SK-N-SH (cell line): ENCODE data around the gene PRKN. TPM values are rescaled to one million over a fixed set of nuclear protein-coding genes. Genes with fewer than 3 reads are reported as not detected.
A peak's percentile ranks its signal among the peaks of the same experiment; 100 is the strongest.

Source experiments
- CTCF ChIA-PET: fragments of 300-600, 350-600 bp; formaldehyde crosslinking; extraction: SDS; loops from one replicate; lab custom pipeline; 2021; lab: Yijun Ruan, JAX
- POLR2A ChIA-PET: fragments of 350-600 bp; sonication (Branson Sonifier 250); formaldehyde crosslinking; extraction: SDS; loops from one replicate; lab custom pipeline; 2020; ENCODE audit warnings: antibody characterized with exemption, inconsistent platforms; lab: Yijun Ruan, JAX
- DNase-seq: peaks from one replicate; pipeline ENCODE4 v3.0.0; 2012
- H2AFZ ChIP-seq: fragments of 200-600 bp; sonication (generic); 2 replicates; pipeline ENCODE4 v1.8.1; 2016; ENCODE audit warnings: antibody characterized with exemption, mild to moderate bottlenecking, low read depth
- H3F3A ChIP-seq: fragments of 200-600 bp; sonication (generic); replicated peaks from 2 replicates; pipeline ENCODE3; 2016; ENCODE audit warnings: antibody characterized with exemption, mild to moderate bottlenecking; ENCODE audit not compliant: insufficient read depth
- H3K27ac ChIP-seq, 2 experiments: fragments of 200-500 bp in 1 of 2; fragments of 200-600 bp in 1 of 2; sonication (Bioruptor generic) in 1 of 2; sonication (generic), shearing (Covaris generic) in 1 of 2; 2 replicates each; pipeline versions ENCODE4 v1.5.1 to v1.6.1; 2014 to 2016; ENCODE audit warnings: low read depth in 2 of 2, inconsistent platforms in 1 of 2, low read length in 1 of 2, mild to moderate bottlenecking in 1 of 2, mixed read lengths in 1 of 2
- H3K27me3 ChIP-seq: fragments of 200-600 bp; sonication (generic), shearing (Covaris generic); 2 replicates; pipeline ENCODE4 v1.6.1; 2016; ENCODE audit warnings: mixed run types; ENCODE audit not compliant: insufficient read depth
- H3K36me3 ChIP-seq, 2 experiments: fragments of 200-500 bp in 1 of 2; fragments of 200-600 bp in 1 of 2; sonication (Bioruptor generic) in 1 of 2; sonication (generic) in 1 of 2; replicated peaks in 1 of 2; 2 replicates each; pipeline versions ENCODE3 to v1.5.1; 2014 to 2016; ENCODE audit warnings: low read length in 1 of 2, mild to moderate bottlenecking in 1 of 2; ENCODE audit not compliant: insufficient read depth in 2 of 2, control insufficient read depth in 1 of 2
- H3K4me1 ChIP-seq, 2 experiments: fragments of 200-500 bp in 1 of 2; fragments of 200-600 bp in 1 of 2; sonication (Bioruptor generic) in 1 of 2; sonication (generic), shearing (Covaris generic) in 1 of 2; 2 replicates each; pipeline versions ENCODE4 v1.5.1 to v1.6.1; 2014 to 2016; ENCODE audit warnings: low read depth in 1 of 2, low read length in 1 of 2, mixed run types in 1 of 2; ENCODE audit not compliant: insufficient read depth in 2 of 2, control insufficient read depth in 1 of 2
- H3K4me2 ChIP-seq: fragments of 200-600 bp; sonication (generic), shearing (Covaris generic); 2 replicates; pipeline ENCODE4 v1.6.1; 2017; ENCODE audit warnings: mixed run types
- H3K4me3 ChIP-seq, 2 experiments: fragments of 200-500 bp in 1 of 2; fragments of 200-600 bp in 1 of 2; sonication (Bioruptor generic) in 1 of 2; sonication (generic), shearing (Covaris generic) in 1 of 2; 2 replicates each; pipeline versions ENCODE4 v1.5.1 to v1.8.1; 2014 to 2016; ENCODE audit warnings: low read depth in 2 of 2, inconsistent platforms in 1 of 2, low read length in 1 of 2, mild to moderate bottlenecking in 1 of 2, mixed read lengths in 1 of 2, moderate library complexity in 1 of 2
- H3K79me2 ChIP-seq: fragments of 200-600 bp; sonication (generic); 2 replicates; pipeline ENCODE4 v1.8.1; 2017; ENCODE audit warnings: mild to moderate bottlenecking; ENCODE audit not compliant: insufficient read depth
- H3K9ac ChIP-seq: fragments of 200-600 bp; sonication (generic); 2 replicates; pipeline ENCODE4 v1.6.1; 2017; ENCODE audit warnings: mixed run types
- H3K9me2 ChIP-seq: fragments of 200-600 bp; sonication (generic); 2 replicates; pipeline ENCODE4 v1.6.1; 2017; ENCODE audit warnings: mixed run types
- H3K9me3 ChIP-seq: fragments of 200-600 bp; sonication (generic); 2 replicates; pipeline ENCODE4 v1.6.1; 2017; ENCODE audit warnings: mixed run types, mild to moderate bottlenecking, moderate library complexity
- H4K20me1 ChIP-seq: fragments of 200-600 bp; sonication (generic); 2 replicates; pipeline ENCODE4 v1.6.1; 2017; ENCODE audit warnings: mild to moderate bottlenecking, mixed run types; ENCODE audit not compliant: insufficient read depth
- CHD2 ChIP-seq: fragments of 150-350 bp; IDR thresholded peaks from 2 replicates; pipeline ENCODE4 v1.6.1; 2018; ENCODE audit warnings: low read length; ENCODE audit not compliant: partially characterized antibody
- EP300 ChIP-seq, 2 experiments: IDR thresholded peaks; 2 replicates each; pipeline versions ENCODE4 v1.4.0 to v1.6.1; 2012; ENCODE audit warnings: borderline replicate concordance in 1 of 2, low read depth in 1 of 2, low read length in 1 of 2
- EZH2phosphoT487 ChIP-seq: fragments of 200-600 bp; sonication (generic); IDR thresholded peaks from 2 replicates; pipeline ENCODE4 v1.6.1; 2017; ENCODE audit warnings: low read depth, mixed run types, mild to moderate bottlenecking, antibody characterized with exemption, moderate library complexity, borderline replicate concordance
- FOXJ3 ChIP-seq: sonication (generic); formaldehyde crosslinking; IDR thresholded peaks from 2 replicates; pipeline ENCODE4 v1.5.1; 2020; ENCODE audit warnings: mild to moderate bottlenecking, missing genetic modification reagents
- GATA2 ChIP-seq: sonication (generic); formaldehyde crosslinking; IDR thresholded peaks from 2 replicates; pipeline ENCODE4 v1.5.0; 2020; ENCODE audit warnings: mild to moderate bottlenecking, missing genetic modification reagents
- JUND ChIP-seq: IDR thresholded peaks from 2 replicates; pipeline ENCODE4 v1.4.0; 2012
- MEF2A ChIP-seq: IDR thresholded peaks from 2 replicates; pipeline ENCODE4 v1.4.0; 2012; ENCODE audit warnings: low read depth, borderline replicate concordance
- MXI1 ChIP-seq: IDR thresholded peaks from 2 replicates; pipeline ENCODE4 v1.6.1; 2012; ENCODE audit warnings: mild to moderate bottlenecking, low read depth, low read length, improper control_type of control experiment
- RAD21 ChIP-seq: IDR thresholded peaks from 2 replicates; pipeline ENCODE4 v1.6.1; 2012; ENCODE audit warnings: mild to moderate bottlenecking, low read length
- RCOR1 ChIP-seq: fragments of 150-350 bp; IDR thresholded peaks from 2 replicates; pipeline ENCODE4 v1.6.1; 2017; ENCODE audit warnings: antibody characterized with exemption, low read length
- RFX5 ChIP-seq: IDR thresholded peaks from 2 replicates; pipeline ENCODE4 v1.6.1; 2012; ENCODE audit warnings: mild to moderate bottlenecking, improper control_type of control experiment, low read length
- RXRA ChIP-seq: IDR thresholded peaks from 2 replicates; pipeline ENCODE4 v1.4.0; 2012; ENCODE audit warnings: low read depth, mild to moderate bottlenecking, borderline replicate concordance
- TCF12 ChIP-seq: IDR thresholded peaks from 2 replicates; pipeline ENCODE4 v1.4.0; 2012
- TEAD4 ChIP-seq: IDR thresholded peaks from 2 replicates; pipeline ENCODE4 v1.4.0; 2012; ENCODE audit warnings: mild to moderate bottlenecking, borderline replicate concordance; ENCODE audit not compliant: insufficient read depth
- YY1 ChIP-seq: IDR thresholded peaks from 2 replicates; pipeline ENCODE4 v1.4.0; 2012; ENCODE audit warnings: low read depth, mild to moderate bottlenecking
- WGBS: methylation state at CpG from one replicate; pipeline ENCODE4 v1.1.6; 2017; ENCODE audit warnings: low lambda C conversion rate; 5-methylcytosine and 5-hydroxymethylcytosine counted together
- polyA plus RNA-seq, 3 experiments: library from polyadenylated mRNA; depleted of rRNA; stranded (reverse); fragments of >200 nt; gene quantifications; 2 replicates each; pipeline ENCODE4 v1.2.3, GENCODE V29; 2012
- TF ChIP-seq, protein P1 (sequence below): fragments of 150-350 bp; IDR thresholded peaks from 2 replicates; pipeline ENCODE4 v1.6.1; 2017; ENCODE audit warnings: antibody characterized with exemption, low read length, low read depth, borderline replicate concordance
- TF ChIP-seq, protein P2 (sequence below): IDR thresholded peaks from 2 replicates; pipeline ENCODE4 v1.4.0; 2012; ENCODE audit warnings: low read depth, borderline replicate concordance
- TF ChIP-seq, protein P3 (sequence below): fragments of 150-350 bp; IDR thresholded peaks from 2 replicates; pipeline ENCODE4 v1.6.1; 2016; ENCODE audit warnings: mild to moderate bottlenecking, low read depth, low read length

PRKN gene
- polyA plus RNA-seq, 1 of the 3 experiments (the other 2 are of a cell fraction), result 0.76 TPM

DNA sequence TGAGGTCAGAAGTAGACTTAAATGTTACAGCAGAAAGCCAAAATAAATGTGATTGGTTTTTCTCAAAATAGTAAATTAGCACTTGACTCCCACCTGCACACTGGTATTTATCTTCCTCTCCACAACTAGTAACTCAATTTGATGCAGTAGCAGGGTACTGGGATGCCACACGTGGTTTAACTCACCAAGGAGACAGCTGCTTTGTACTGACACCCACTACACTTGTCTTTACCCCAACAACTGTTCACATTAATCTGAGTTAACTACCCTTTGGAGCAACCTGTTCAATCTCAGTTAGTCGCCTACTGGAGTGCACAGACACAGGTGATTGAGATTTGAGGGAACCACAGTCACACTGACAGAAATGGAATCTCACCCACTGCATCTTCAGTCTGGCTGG lies 242.1 kb downstream of the PRKN start:
- CTCF ChIA-PET, result no interaction called here
- no peaks in the 10 kb centered on the region for H3K9me2 ChIP-seq
- TF ChIP-seq RCOR1, result 0 out of 2 replicates have a peak, but pooled peaks have one; percentile 15
- TF ChIP-seq RAD21, result no peak
- TF ChIP-seq, protein P1, sequence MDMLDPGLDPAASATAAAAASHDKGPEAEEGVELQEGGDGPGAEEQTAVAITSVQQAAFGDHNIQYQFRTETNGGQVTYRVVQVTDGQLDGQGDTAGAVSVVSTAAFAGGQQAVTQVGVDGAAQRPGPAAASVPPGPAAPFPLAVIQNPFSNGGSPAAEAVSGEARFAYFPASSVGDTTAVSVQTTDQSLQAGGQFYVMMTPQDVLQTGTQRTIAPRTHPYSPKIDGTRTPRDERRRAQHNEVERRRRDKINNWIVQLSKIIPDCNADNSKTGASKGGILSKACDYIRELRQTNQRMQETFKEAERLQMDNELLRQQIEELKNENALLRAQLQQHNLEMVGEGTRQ, result no peak
- TF ChIP-seq, protein P2, sequence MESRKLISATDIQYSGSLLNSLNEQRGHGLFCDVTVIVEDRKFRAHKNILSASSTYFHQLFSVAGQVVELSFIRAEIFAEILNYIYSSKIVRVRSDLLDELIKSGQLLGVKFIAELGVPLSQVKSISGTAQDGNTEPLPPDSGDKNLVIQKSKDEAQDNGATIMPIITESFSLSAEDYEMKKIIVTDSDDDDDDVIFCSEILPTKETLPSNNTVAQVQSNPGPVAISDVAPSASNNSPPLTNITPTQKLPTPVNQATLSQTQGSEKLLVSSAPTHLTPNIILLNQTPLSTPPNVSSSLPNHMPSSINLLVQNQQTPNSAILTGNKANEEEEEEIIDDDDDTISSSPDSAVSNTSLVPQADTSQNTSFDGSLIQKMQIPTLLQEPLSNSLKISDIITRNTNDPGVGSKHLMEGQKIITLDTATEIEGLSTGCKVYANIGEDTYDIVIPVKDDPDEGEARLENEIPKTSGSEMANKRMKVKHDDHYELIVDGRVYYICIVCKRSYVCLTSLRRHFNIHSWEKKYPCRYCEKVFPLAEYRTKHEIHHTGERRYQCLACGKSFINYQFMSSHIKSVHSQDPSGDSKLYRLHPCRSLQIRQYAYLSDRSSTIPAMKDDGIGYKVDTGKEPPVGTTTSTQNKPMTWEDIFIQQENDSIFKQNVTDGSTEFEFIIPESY, result no peak
- no peak for TF ChIP-seq RXRA
- TF ChIP-seq TEAD4, result no peak
- no peak for TF ChIP-seq JUND
- TF ChIP-seq CHD2, result no peak
- TF ChIP-seq EP300 (IDR thresholded peaks at IDR 0.05; ENCODE audit: borderline replicate concordance in 1 of 2, low read depth in 1 of 2, low read length in 1 of 2), result peak in 1 of 2 experiments; percentile 61; a peak in 1 of 4 replicates
- no peak for TF ChIP-seq TCF12
- no peak for TF ChIP-seq YY1
- TF ChIP-seq EZH2phosphoT487, result no peak
- TF ChIP-seq, protein P3, sequence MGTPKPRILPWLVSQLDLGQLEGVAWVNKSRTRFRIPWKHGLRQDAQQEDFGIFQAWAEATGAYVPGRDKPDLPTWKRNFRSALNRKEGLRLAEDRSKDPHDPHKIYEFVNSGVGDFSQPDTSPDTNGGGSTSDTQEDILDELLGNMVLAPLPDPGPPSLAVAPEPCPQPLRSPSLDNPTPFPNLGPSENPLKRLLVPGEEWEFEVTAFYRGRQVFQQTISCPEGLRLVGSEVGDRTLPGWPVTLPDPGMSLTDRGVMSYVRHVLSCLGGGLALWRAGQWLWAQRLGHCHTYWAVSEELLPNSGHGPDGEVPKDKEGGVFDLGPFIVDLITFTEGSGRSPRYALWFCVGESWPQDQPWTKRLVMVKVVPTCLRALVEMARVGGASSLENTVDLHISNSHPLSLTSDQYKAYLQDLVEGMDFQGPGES, result no peak
- TF ChIP-seq, all 33 proteins: peak for 2
- no peaks in the 10 kb centered on the region for H3K36me3 ChIP-seq
- H3K4me3 ChIP-seq, result no peak overlapping the region
- no peaks in the 10 kb centered on the region for H3K27me3 ChIP-seq
- no peaks in the 10 kb centered on the region for H3K9me3 ChIP-seq
- H4K20me1 ChIP-seq, result no peaks in the 10 kb centered on the region
- POLR2A ChIA-PET, result no interaction called here
- H3K4me1 ChIP-seq, result peaks cover 0 to 5% of the 10 kb centered on the region in 2 experiments; a peak in 2 of 4 replicates
- H3K9ac ChIP-seq, result no peak overlapping the region
- H2AFZ ChIP-seq, result no peak overlapping the region
- no peak overlapping the region for H3K4me2 ChIP-seq
- DNase-seq, result peak; percentile 28
- H3F3A ChIP-seq, result no peaks in the 10 kb centered on the region
- 15% methylated on average over 2 of the region's 2 CpGs for WGBS
- no peaks in the 10 kb centered on the region for H3K79me2 ChIP-seq
- H3K27ac ChIP-seq, result no peak overlapping the region

DNA sequence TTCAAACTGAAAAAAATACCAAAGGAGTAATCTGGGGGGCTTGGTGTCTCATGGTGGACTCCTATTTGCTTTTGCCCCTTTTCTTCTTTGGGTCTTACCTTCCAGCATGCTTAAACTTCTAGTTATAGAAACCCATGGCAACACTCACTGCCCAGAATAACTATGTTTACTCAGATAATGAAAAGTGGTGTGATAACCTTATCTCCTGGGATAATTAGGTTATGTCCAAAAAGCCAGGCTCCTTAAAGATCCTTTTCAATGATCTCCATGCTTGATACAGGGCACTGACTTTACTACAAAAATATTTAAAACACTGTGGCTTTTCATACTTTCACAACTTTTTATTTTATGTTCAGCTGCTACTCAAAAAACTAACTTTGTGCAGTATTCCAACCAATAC lies 245.6 kb downstream of the PRKN start:
- Histone ChIP-seq H3F3A (no peaks in the 10 kb centered on the region), H3K36me3 (no peaks in the 10 kb centered on the region), H2AFZ (no peak overlapping the region), H3K9me3 (no peaks in the 10 kb centered on the region), H3K79me2 (no peaks in the 10 kb centered on the region), H4K20me1 (no peaks in the 10 kb centered on the region), H3K4me1 (peaks cover 0 to 5% of the 10 kb centered on the region in 2 experiments; a peak in 2 of 4 replicates), H3K4me2 (no peak overlapping the region), H3K27me3 (no peaks in the 10 kb centered on the region), H3K9ac (no peak overlapping the region), H3K4me3 (no peak overlapping the region), H3K27ac (no peak overlapping the region), H3K9me2 (no peaks in the 10 kb centered on the region)
- CTCF ChIA-PET, result interaction anchor here (1.3 kb wide), 1 partner anchor 39 kb away, joined by 3 read pairs; no protein-coding TSS in a partner anchor
- POLR2A ChIA-PET, result no interaction called here
- TF ChIP-seq, protein P2, result no peak
- 0 out of 2 replicates have a peak, but pooled peaks have one; percentile 5 for TF ChIP-seq MXI1
- peak in 1 of 2 experiments; percentile 62; a peak in 1 of 4 replicates for TF ChIP-seq EP300 (IDR thresholded peaks at IDR 0.05; ENCODE audit: borderline replicate concordance in 1 of 2, low read depth in 1 of 2, low read length in 1 of 2)
- TF ChIP-seq, protein P3, result no peak
- TF ChIP-seq FOXJ3 (CRISPR knock-in tag), result 0 out of 2 replicates have a peak, but pooled peaks have one; percentile 51
- TF ChIP-seq CHD2, result peak; percentile 16
- peak; percentile 80 for TF ChIP-seq GATA2 (CRISPR knock-in tag)
- no peak for TF ChIP-seq JUND
- no peak for TF ChIP-seq RAD21
- no peak for TF ChIP-seq MEF2A
- TF ChIP-seq RFX5, result no peak
- TF ChIP-seq TEAD4, result no peak
- TF ChIP-seq RCOR1, result peak; percentile 70; the same call in 1 of the 2 replicates
- DNase-seq, result peak; percentile 39
